Measurements from ENCODE around the gene PSME3IP1.

PSME3IP1 gene

DNA sequence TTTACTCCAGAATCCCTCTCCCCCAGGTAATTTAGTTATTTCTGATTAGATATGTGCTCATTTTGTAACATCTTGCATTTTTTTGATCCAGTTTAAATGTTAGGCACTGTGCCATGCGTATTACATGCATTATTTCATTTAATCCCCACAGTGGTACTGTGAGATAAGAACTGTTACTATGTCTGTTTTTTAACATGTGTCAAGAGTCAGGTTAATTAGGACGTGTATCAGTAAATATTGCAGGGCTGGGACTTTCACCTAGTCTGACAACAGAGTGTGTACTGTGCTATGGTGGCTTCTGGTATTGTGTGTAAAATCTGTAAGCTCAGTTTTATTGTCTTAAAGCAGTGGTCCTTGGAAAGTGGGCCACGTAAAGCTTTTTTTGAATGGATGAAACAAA, 10.9 kb upstream of the PSME3IP1 start:
- no peak overlapping the region for H3K4me3 ChIP-seq (ENCODE audit: low read depth, low read length)
- ChIA-PET POLR2A (no interaction called here), CTCF (interaction anchor here (1.3 kb wide), 1 partner anchor 10 kb away, joined by 3 read pairs; no protein-coding TSS in a partner anchor)
- no peak for TF ChIP-seq CTCF (IDR thresholded peaks at IDR 0.05; ENCODE audit: insufficient read depth, low read length, missing control alignments)
- no peak for DNase-seq (ENCODE audit: low read depth, low spot score)

GRCh38 chr16:57196286-57196685, 10.4 kb upstream of the PSME3IP1 start:
- CTCF ChIA-PET: interaction anchor here (1.3 kb wide), 1 partner anchor 9 kb away, joined by 3 read pairs; no protein-coding TSS in a partner anchor
- DNase-seq (ENCODE audit: low read depth, low spot score): no peak
- TF ChIP-seq CTCF (IDR thresholded peaks at IDR 0.05; ENCODE audit: insufficient read depth, low read length, missing control alignments): no peak
- H3K4me3 ChIP-seq (ENCODE audit: low read depth, low read length): no peak overlapping the region
- POLR2A ChIA-PET: no interaction called here

- peak; percentile 79 for DNase-seq (ENCODE audit: low read depth, low spot score)
- POLR2A ChIA-PET: interaction anchor here (1.5 to 2.0 kb wide), 2 partner anchors 9 to 50 kb away, joined by 7 to 8 read pairs; partner anchors contain the start of genes ARL2BP, PSME3IP1 and RSPRY1
- H3K4me3 ChIP-seq (ENCODE audit: low read depth, low read length): peak overlapping the region; percentile 30
- no peak for TF ChIP-seq CTCF (IDR thresholded peaks at IDR 0.05; ENCODE audit: insufficient read depth, low read length, missing control alignments)
- CTCF ChIA-PET: interaction anchor here (0.8 to 1.3 kb wide), 6 partner anchors 9 to 228 kb away, joined by 3 to 5 read pairs (median 4); partner anchors contain the start of gene CPNE2
Measured at GRCh38 chr16:57194512-57194911, 8.7 kb upstream of the PSME3IP1 start.

DNA sequence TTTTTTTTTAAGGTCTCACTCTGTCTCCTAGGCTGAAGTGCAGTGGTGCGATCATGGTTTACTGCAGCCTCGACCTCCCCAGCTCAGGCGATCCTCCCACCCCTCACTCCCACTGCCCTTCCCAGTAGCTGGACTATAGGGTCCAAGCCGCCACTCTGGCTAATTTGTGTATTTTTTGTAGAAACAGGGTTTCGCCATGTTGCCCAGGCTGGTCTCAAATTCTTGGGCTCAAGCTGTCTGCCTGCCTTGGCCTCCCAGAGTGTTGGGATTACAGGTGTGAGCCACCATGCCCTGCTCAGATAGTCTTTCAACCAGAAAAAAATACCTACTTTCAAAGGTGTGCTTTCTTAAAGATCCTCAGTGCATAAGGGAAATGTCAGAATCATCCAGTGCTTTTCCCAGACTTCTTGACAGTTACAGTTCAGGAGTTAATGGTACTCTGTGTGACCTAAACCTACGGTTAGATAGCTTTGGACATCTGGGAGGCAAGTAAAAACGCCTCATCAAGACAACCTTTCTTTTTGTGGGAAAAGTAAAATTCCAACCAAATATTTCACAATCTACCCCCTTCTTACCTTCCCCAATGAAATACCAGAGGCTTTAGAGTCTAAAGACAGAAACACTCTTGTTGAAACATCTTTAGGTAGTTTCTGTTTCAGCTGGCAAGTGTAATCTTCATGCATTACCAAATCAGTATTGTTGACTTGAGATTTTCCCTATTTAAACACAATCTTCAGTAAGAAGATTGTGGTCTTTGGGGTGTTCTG, 7.1 kb upstream of the PSME3IP1 start:
- TF ChIP-seq CTCF (IDR thresholded peaks at IDR 0.05; ENCODE audit: insufficient read depth, low read length, missing control alignments): no peak
- ChIA-PET POLR2A (interaction anchor here (2.0 kb wide), 1 partner anchor 52 kb away, joined by 8 read pairs; the partner anchor contains the start of gene ARL2BP), CTCF (interaction anchor here (0.7 kb wide), 1 partner anchor 100 kb away, joined by 4 read pairs; the partner anchor contains the start of gene CPNE2)
- peak; percentile 38 for DNase-seq (ENCODE audit: low read depth, low spot score)
- no peak overlapping the region for H3K4me3 ChIP-seq (ENCODE audit: low read depth, low read length)

DNA sequence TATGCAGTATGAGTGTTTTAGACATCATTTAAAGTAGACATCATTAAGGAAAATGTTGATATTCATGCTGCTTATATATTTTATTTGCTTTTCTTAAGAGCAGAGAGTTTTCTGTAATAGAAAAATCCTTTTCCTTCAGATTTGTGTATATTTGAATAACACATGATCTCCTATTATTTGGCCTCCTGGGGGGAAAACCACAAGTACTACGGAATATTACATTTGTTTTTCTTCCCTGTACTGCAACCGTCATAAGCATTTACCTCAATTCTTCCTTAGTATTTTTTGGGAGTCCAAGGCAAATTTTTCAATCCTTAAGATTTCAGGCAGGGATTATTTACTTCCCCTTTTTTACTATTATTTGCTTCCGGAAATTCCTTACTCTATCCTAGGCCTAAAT, 6.3 kb upstream of the PSME3IP1 start:
- CTCF ChIA-PET: interaction anchor here (1.4 to 2.7 kb wide), 2 partner anchors 99 to 226 kb away, joined by 3 to 8 read pairs; no protein-coding TSS in a partner anchor
- POLR2A ChIA-PET: no interaction called here
- no peak overlapping the region for H3K4me3 ChIP-seq (ENCODE audit: low read depth, low read length)
- no peak for TF ChIP-seq CTCF (IDR thresholded peaks at IDR 0.05; ENCODE audit: insufficient read depth, low read length, missing control alignments)
- no peak for DNase-seq (ENCODE audit: low read depth, low spot score)

DNA sequence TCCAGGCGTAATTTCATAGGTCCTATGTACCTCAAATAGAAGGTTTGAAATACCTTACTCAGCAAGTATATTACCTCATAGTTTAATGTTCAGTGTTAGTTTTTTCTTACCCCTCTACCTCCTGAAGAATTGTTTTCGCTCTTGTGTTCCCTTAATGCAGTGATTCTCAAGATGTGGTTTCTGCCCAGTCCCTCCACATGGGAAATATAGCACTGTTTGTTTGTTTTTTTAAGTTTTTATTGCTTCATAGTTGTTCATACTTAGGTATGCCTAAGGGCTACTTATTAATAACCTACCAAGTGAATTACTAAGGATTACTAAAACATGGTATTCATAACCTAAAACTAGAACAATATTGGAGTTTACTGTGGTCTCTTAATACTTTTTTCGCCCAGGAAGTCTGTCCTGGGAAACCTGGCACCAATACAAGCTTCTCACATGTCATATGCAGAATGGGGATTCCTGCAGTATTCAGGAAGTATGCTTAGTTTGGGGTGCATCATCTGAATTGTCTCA, 5.3 kb upstream of the PSME3IP1 start:
- POLR2A ChIA-PET: interaction anchor here (0.6 kb wide), 1 partner anchor 54 kb away, joined by 3 read pairs; the partner anchor contains the start of gene ARL2BP
- CTCF ChIA-PET: interaction anchor here (0.9 to 2.7 kb wide), 4 partner anchors 24 to 271 kb away, joined by 3 to 8 read pairs (median 5); partner anchors contain the start of gene POLR2C
- no peak overlapping the region for H3K4me3 ChIP-seq (ENCODE audit: low read depth, low read length)
- no peak for DNase-seq (ENCODE audit: low read depth, low spot score)
- no peak for TF ChIP-seq CTCF (IDR thresholded peaks at IDR 0.05; ENCODE audit: insufficient read depth, low read length, missing control alignments)
